GM12878 (cell line): ENCODE measurements around the gene ISG20. TPM values are rescaled to one million over a fixed set of nuclear protein-coding genes. Genes with fewer than 3 reads are reported as not detected.

ENCODE experiments used
- CHD1 ChIP-seq: IDR thresholded peaks from 2 replicates; pipeline ENCODE4 v1.6.1; 2012; ENCODE audit warnings: low read depth, low read length, improper control_type of control experiment
- FOXK2 ChIP-seq: fragments of 450-650 bp; IDR thresholded peaks from 2 replicates; pipeline ENCODE4 v1.6.1; 2017; ENCODE audit warnings: mild to moderate bottlenecking, moderate library complexity
- FOXM1 ChIP-seq: IDR thresholded peaks from 2 replicates; pipeline ENCODE4 v1.6.1; 2012; ENCODE audit warnings: low read depth, mild to moderate bottlenecking, inconsistent platforms, low read length, moderate library complexity
- KAT2A ChIP-seq: conservative IDR thresholded peaks from 2 replicates; pipeline ENCODE4 v1.6.1; 2011; ENCODE audit warnings: low read depth, low read length; ENCODE audit not compliant: control insufficient read depth
- LARP7 ChIP-seq: fragments of 450-650 bp; IDR thresholded peaks from 2 replicates; pipeline ENCODE4 v1.6.1; 2017; ENCODE audit warnings: mild to moderate bottlenecking
- MTA2 ChIP-seq: fragments of 450-650 bp; IDR thresholded peaks from 2 replicates; pipeline ENCODE4 v1.6.1; 2016; ENCODE audit warnings: low read depth, mild to moderate bottlenecking, moderate library complexity
- NFIC ChIP-seq: IDR thresholded peaks from 2 replicates; pipeline ENCODE4 v1.6.1; 2012; ENCODE audit warnings: low read depth, mild to moderate bottlenecking, inconsistent platforms, low read length, moderate library complexity
- PAX5 ChIP-seq: IDR thresholded peaks from 2 replicates; pipeline ENCODE4 v1.6.1; 2011; ENCODE audit warnings: low read depth, low read length, borderline replicate concordance
- RFX5 ChIP-seq: IDR thresholded peaks from 2 replicates; pipeline ENCODE4 v1.6.1; 2011; ENCODE audit warnings: low read depth, low read length, improper control_type of control experiment
- SIX5 ChIP-seq: IDR thresholded peaks from 2 replicates; pipeline ENCODE4 v1.6.1; 2011; ENCODE audit warnings: mild to moderate bottlenecking, low read depth, low read length, moderate library complexity; ENCODE audit not compliant: severe bottlenecking
- SPI1 ChIP-seq: IDR thresholded peaks from 2 replicates; pipeline ENCODE4 v1.6.1; 2011; ENCODE audit warnings: low read depth, mild to moderate bottlenecking, low read length, moderate library complexity, borderline replicate concordance; ENCODE audit not compliant: insufficient read depth
- SREBF1 ChIP-seq: IDR thresholded peaks from 2 replicates; pipeline ENCODE4 v1.6.1; 2012; ENCODE audit warnings: mild to moderate bottlenecking, low read length
- polyA plus RNA-seq, 11 experiments: library from polyadenylated mRNA; depleted of rRNA in 4 of 11; unstranded in 6 of 11; stranded (reverse) in 5 of 11; fragments of >200 nt; fragmentation: Nextera tagmentation in 4 of 11; fragmentation: Illumina TruSeq in 1 of 11; extraction: Ambion mirVana in 4 of 11; extraction: Trizol in 1 of 11; gene quantifications; 1 replicate in 1 of 11; 2 replicates in 10 of 11; pipeline versions ENCODE4 v1.2.1 to v1.2.3, GENCODE V29; 2011 to 2016; ENCODE audit warnings: inconsistent platforms in 2 of 11, missing spikeins in 2 of 11, low read depth in 1 of 11
- total RNA-seq, 4 experiments: library from RNA; depleted of rRNA in 3 of 4; stranded (reverse); fragments of >200 nt in 3 of 4; fragmentation: Illumina TruSeq in 1 of 4; extraction: Trizol in 1 of 4; gene quantifications; 2 replicates each; pipeline versions ENCODE4 v1.2.1 to v1.2.3, GENCODE V29; 2013 to 2021
- TF ChIP-seq, protein P1 (sequence below): fragments of 450-650 bp; IDR thresholded peaks from 2 replicates; pipeline ENCODE4 v1.6.1; 2016; ENCODE audit warnings: mild to moderate bottlenecking
- TF ChIP-seq, protein P2 (sequence below): IDR thresholded peaks from 2 replicates; pipeline ENCODE4 v1.6.1; 2011; ENCODE audit warnings: low read depth, mild to moderate bottlenecking, low read length, moderate library complexity, borderline replicate concordance; ENCODE audit errors: extremely low read depth

Gene ISG20
- total and polyA plus RNA-seq, 10 of the 15 experiments (the other 5 are each of a cell fraction or from before 2014, with no cell fraction given), result 23.4 to 210 (median 85.9) TPM

DNA sequence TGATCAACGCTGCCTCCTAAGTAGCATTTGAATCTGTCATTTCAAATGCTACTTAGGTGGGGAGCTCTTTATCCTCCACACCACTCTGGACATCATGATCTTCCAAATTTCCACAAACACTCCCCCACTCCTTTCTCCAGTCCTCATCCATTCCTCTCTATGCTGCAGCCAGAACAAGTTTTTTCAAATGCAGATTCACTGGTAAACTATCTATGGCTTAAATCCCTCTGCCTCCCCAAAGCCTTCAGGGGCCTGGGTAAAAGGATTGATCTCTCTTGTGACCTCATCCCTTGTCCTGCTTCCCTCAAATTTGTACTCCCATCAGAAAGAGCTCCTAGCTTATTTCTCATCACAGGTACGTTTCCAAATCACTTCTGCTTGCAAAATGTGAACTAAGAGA is 19.0 kb upstream of the ISG20 start (continued):
- TF ChIP-seq, protein P1, sequence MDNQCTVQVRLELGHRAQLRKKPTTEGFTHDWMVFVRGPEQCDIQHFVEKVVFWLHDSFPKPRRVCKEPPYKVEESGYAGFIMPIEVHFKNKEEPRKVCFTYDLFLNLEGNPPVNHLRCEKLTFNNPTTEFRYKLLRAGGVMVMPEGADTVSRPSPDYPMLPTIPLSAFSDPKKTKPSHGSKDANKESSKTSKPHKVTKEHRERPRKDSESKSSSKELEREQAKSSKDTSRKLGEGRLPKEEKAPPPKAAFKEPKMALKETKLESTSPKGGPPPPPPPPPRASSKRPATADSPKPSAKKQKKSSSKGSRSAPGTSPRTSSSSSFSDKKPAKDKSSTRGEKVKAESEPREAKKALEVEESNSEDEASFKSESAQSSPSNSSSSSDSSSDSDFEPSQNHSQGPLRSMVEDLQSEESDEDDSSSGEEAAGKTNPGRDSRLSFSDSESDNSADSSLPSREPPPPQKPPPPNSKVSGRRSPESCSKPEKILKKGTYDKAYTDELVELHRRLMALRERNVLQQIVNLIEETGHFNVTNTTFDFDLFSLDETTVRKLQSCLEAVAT, result no peak
- TF ChIP-seq LARP7 (no peak), FOXM1 (no peak), CHD1 (no peak), PAX5 (no peak), FOXK2 (no peak), KAT2A (no peak), SIX5 (no peak), SREBF1 (no peak), RFX5 (no peak), MTA2 (no peak), SPI1 (no peak), NFIC (no peak)
- TF ChIP-seq, protein P2, sequence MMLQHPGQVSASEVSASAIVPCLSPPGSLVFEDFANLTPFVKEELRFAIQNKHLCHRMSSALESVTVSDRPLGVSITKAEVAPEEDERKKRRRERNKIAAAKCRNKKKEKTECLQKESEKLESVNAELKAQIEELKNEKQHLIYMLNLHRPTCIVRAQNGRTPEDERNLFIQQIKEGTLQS, result no peak
- TF ChIP-seq, all 136 proteins: peak for 0
